GM10847 (cell line): ENCODE data around the gene HMGN4.

Experiments used
- POLR2A ChIP-seq: IDR thresholded peaks from 2 replicates; pipeline ENCODE4 v1.6.1; 2011; ENCODE audit not compliant: insufficient read length; ENCODE audit errors: extremely low read depth

Gene HMGN4

GRCh38 chr6:26537846-26538571 is at the start of gene HMGN4:
HMGN4 (plus strand) TSS chr6:26538366; CDS start chr6:26545207, 6,841 bp downstream.
- peak; percentile 74 for TF ChIP-seq POLR2A

GRCh38 chr6:26489996-26490964 is 47.9 kb upstream of the HMGN4 start:
- TF ChIP-seq POLR2A = no peak

DNA sequence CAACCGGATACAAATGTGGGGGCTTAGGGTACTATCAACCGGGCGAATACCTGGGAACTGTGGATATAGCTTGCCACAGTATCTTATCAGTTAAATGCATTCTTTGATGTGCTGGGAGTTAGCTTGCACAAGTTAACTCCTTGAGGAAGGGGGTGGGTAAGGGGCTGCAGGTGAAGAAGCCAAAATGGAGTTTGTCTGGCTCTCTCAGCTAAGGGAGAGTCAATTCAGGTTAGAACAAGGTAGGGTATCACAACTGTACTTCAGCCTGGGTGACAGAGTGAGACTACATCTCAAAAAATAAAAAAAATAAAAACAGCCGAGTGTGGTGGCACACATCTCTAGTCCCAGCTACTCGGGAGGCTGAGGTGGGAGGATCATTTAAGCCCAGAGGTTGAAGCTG is 46.6 kb upstream of the HMGN4 start:
- no peak for TF ChIP-seq POLR2A

DNA sequence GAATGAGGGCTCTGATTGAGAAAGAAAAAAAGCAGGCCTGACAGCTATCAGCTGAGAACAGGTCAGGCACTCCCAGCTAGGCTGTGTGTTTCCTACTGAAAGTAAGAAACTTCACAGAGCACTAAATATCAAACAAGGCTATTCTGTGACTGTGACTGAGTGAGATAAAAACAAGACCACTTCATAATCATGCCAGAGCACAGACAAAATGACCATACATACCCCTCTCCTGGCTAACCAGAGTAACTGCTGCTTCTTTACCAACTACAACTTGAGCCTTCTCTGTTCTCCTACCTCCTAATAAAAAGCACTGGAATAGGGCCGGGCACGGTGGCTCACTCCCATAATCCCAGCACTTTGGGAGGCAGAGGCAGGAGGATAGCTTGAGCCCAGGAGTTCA is 44.9 kb upstream of the HMGN4 start:
- TF ChIP-seq POLR2A = no peak

GRCh38 chr6:26494117-26494516 is 44.0 kb upstream of the HMGN4 start:
- no peak for TF ChIP-seq POLR2A

DNA sequence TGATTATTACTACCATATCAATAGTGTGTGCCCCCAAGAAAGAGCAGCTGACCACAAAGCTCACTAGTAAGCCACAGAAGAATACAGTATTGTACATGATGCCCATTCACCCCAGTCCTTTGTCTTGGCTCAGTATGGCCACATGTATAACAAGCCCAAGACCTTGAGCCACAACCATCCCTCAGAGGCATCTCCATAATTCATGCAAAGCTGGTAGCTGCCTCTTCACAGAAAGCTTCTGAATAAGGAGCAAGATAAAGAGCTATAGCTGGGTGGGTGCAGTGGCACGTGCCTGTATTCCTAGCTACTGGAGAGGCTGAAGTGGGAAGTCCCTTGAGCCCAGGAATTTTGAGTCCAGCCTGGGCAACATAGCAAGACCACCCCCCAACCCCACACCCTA is 42.9 kb upstream of the HMGN4 start:
- TF ChIP-seq POLR2A = no peak

DNA sequence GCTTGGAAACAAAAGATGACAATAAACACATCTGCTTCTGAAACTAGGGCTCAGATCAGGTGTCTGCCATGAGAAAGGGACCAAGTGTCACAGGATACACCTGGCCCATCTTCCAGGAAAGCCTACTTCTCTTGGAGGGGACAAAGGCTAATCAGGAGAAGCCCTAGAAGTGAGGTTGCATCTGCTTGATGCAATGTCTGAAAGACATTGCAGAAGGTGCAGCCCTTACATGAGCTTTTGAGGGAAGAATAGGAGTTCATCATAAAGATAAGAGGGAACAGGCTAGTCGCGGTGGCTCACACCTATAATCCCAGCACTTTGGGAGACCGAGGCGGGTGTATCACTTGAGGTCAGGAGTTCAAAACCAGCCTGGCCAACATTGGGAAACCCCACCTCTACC is 40.6 kb upstream of the HMGN4 start:
- TF ChIP-seq POLR2A = no peak

GRCh38 chr6:26500102-26500501 is 38.1 kb upstream of the HMGN4 start, which contains the start of gene BTN1A1:
BTN1A1 (plus strand) TSS chr6:26500303; CDS start chr6:26501287, 984 bp downstream.
- no peak for TF ChIP-seq POLR2A

GRCh38 chr6:26501482-26501986 is 36.6 kb upstream of the HMGN4 start:
- no peak for TF ChIP-seq POLR2A

GRCh38 chr6:26502165-26502564 is 36.0 kb upstream of the HMGN4 start:
- no peak for TF ChIP-seq POLR2A

GRCh38 chr6:26502626-26503025 is 35.5 kb upstream of the HMGN4 start:
- TF ChIP-seq POLR2A = no peak

DNA sequence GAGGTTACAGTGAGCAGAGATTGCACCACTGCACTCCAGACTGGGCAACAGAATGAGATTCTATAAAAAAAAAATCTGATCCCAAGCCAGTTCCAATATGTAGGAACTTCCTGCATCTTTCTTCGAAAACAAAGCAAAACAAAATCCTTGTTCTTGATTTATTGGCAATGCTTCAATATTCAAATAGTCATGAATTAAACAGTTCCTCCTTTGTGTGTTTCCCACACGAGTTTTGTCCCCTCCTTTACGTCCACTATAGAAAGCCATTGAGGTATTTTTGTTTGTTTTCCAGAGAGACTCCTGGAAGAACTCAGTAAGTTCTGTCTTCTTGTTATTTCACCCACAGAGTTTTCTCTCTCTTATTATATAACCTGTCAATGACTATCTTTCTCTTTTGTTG is 30.5 kb upstream of the HMGN4 start:
- no peak for TF ChIP-seq POLR2A

DNA sequence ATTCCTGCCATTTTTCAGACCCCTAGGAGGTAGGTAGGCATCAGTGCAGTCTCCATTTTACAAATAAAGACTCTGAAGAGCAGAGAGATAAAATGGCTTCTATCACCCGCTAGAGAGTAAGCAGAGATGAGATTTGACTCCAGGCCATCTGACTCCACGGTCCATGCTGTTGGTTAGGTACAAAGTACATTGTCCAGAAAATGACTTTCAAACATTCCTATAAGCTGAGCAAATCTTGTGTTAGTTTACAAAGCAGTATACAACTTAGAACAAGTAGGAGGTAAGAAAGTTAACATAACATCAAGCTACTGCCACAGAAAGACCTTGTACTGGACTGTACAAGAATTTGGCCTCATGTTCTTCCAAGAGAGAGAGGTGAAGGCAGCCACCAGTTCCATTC is 23.2 kb upstream of the HMGN4 start:
- no peak for TF ChIP-seq POLR2A

- no peak for TF ChIP-seq POLR2A
Measured at GRCh38 chr6:26516481-26517427, 21.4 kb upstream of the HMGN4 start.

GRCh38 chr6:26519359-26519758 is 18.8 kb upstream of the HMGN4 start:
- TF ChIP-seq POLR2A = no peak
